HepG2 (cell line): ENCODE data around the gene AP2S1. TPM values are rescaled to one million over a fixed set of nuclear protein-coding genes. Genes with fewer than 3 reads are reported as not detected.

Experiments
- ATF1 ChIP-seq: IDR thresholded peaks from 2 replicates; pipeline ENCODE4 v1.6.1; 2016; ENCODE audit warnings: mild to moderate bottlenecking, control low read depth
- HDAC1 ChIP-seq: sonication (generic); formaldehyde crosslinking; IDR thresholded peaks from 2 replicates; pipeline ENCODE4 v1.5.1; 2020; ENCODE audit warnings: mild to moderate bottlenecking, missing genetic modification reagents
- HNF4A ChIP-seq: sonication (generic); formaldehyde crosslinking; IDR thresholded peaks from 2 replicates; pipeline ENCODE4 v1.4.0; 2020; ENCODE audit warnings: missing genetic modification reagents
- NCOA1 ChIP-seq: sonication (generic); formaldehyde crosslinking; IDR thresholded peaks from 2 replicates; pipeline ENCODE4 v1.9.0; 2021; ENCODE audit warnings: missing genetic modification reagents
- REPIN1 ChIP-seq: sonication (generic); formaldehyde crosslinking; IDR thresholded peaks from 2 replicates; pipeline ENCODE4 v1.8.0; 2022; ENCODE audit warnings: missing genetic modification reagents, low read depth, mild to moderate bottlenecking, borderline replicate concordance
- SP5 ChIP-seq: IDR thresholded peaks from 2 replicates; pipeline ENCODE4 v1.6.1; 2016; ENCODE audit warnings: low read depth, borderline replicate concordance
- STAT6 ChIP-seq: sonication (generic); formaldehyde crosslinking; IDR thresholded peaks from 2 replicates; pipeline ENCODE4 v1.4.0; 2020; ENCODE audit warnings: missing genetic modification reagents, mild to moderate bottlenecking, borderline replicate concordance
- TCF12 ChIP-seq, 2 experiments: fragments of 450-650 bp in 1 of 2; sonication (generic) in 1 of 2; formaldehyde crosslinking in 1 of 2; IDR thresholded peaks; 2 replicates each; pipeline versions ENCODE4 v1.6.1 to v1.8.0; 2017 to 2022; ENCODE audit warnings: antibody characterized with exemption in 1 of 2, mild to moderate bottlenecking in 1 of 2, missing genetic modification reagents in 1 of 2, moderate library complexity in 1 of 2
- YEATS4 ChIP-seq: sonication (generic); formaldehyde crosslinking; IDR thresholded peaks from 2 replicates; pipeline ENCODE4 v1.4.0; 2020; ENCODE audit warnings: missing genetic modification reagents, borderline replicate concordance
- ZBTB20 ChIP-seq: sonication (generic); formaldehyde crosslinking; IDR thresholded peaks from 2 replicates; pipeline ENCODE4 v1.8.1; 2023; ENCODE audit warnings: missing genetic modification reagents, low read depth, mild to moderate bottlenecking, borderline replicate concordance
- ZFP62 ChIP-seq: sonication (generic); formaldehyde crosslinking; IDR thresholded peaks from 2 replicates; pipeline ENCODE4 v1.4.0; 2020; ENCODE audit warnings: missing genetic modification reagents
- ZNF17 ChIP-seq: sonication (generic); formaldehyde crosslinking; IDR thresholded peaks from 2 replicates; pipeline ENCODE4 v1.5.0; 2020; ENCODE audit warnings: mild to moderate bottlenecking, missing genetic modification reagents
- ZNF260 ChIP-seq: sonication (generic); formaldehyde crosslinking; IDR thresholded peaks from 2 replicates; pipeline ENCODE4 v1.4.0; 2020; ENCODE audit warnings: missing genetic modification reagents, low read depth, mild to moderate bottlenecking, borderline replicate concordance
- ZNF296 ChIP-seq: sonication (generic); formaldehyde crosslinking; conservative IDR thresholded peaks from 2 replicates; pipeline ENCODE4 v1.5.0; 2020; ENCODE audit warnings: mild to moderate bottlenecking, missing genetic modification reagents
- ZNF557 ChIP-seq: sonication (generic); formaldehyde crosslinking; IDR thresholded peaks from 2 replicates; pipeline ENCODE4 v1.4.0; 2020; ENCODE audit warnings: missing genetic modification reagents
- ZNF75D ChIP-seq: sonication (generic); formaldehyde crosslinking; IDR thresholded peaks from 2 replicates; pipeline ENCODE4 v1.8.1; 2023; ENCODE audit warnings: missing genetic modification reagents, mild to moderate bottlenecking, borderline replicate concordance
- ZNF780A ChIP-seq: sonication (generic); formaldehyde crosslinking; IDR thresholded peaks from 2 replicates; pipeline ENCODE4 v1.8.0; 2022; ENCODE audit warnings: mild to moderate bottlenecking, missing genetic modification reagents, moderate library complexity
- ZNF792 ChIP-seq: IDR thresholded peaks from 2 replicates; pipeline ENCODE4 v1.6.1; 2016
- polyA plus RNA-seq, 8 experiments: library from polyadenylated mRNA; depleted of rRNA in 3 of 8; stranded (reverse) in 7 of 8; unstranded in 1 of 8; fragments of >200 nt; fragmentation: Illumina TruSeq in 4 of 8; extraction: Trizol in 4 of 8; gene quantifications; 2 replicates each; pipeline versions ENCODE4 v1.2.1 to v1.2.3, GENCODE V29; 2011 to 2016; ENCODE audit warnings: low read depth in 4 of 8, missing spikeins in 1 of 8, mixed read lengths in 1 of 8; ENCODE audit not compliant: insufficient read depth in 1 of 8
- total RNA-seq, 5 experiments: library from RNA; depleted of rRNA; stranded (reverse); fragments of >200 nt; fragmentation: Illumina TruSeq; extraction: Trizol; gene quantifications; 2 replicates each; pipeline ENCODE4 v1.2.3, GENCODE V29; 2016; ENCODE audit warnings: low read depth in 1 of 5
- TF ChIP-seq, protein P1 (sequence below): sonication (generic); formaldehyde crosslinking; IDR thresholded peaks from 2 replicates; pipeline ENCODE4 v1.4.0; 2020; ENCODE audit warnings: missing genetic modification reagents, borderline replicate concordance
- TF ChIP-seq, protein P2 (sequence below): sonication (generic); formaldehyde crosslinking; IDR thresholded peaks from 2 replicates; pipeline ENCODE4 v1.8.0; 2022; ENCODE audit warnings: missing genetic modification reagents, mild to moderate bottlenecking, moderate library complexity, borderline replicate concordance
- TF ChIP-seq, protein P3 (sequence below): sonication (generic); formaldehyde crosslinking; IDR thresholded peaks from 2 replicates; pipeline ENCODE4 v1.5.1; 2020; ENCODE audit warnings: missing genetic modification reagents, mild to moderate bottlenecking, borderline replicate concordance

AP2S1 gene
- total and polyA plus RNA-seq, 2 of the 13 experiments (the other 11 are each of a cell fraction or from before 2014, with no cell fraction given), result 45.2 to 86.1 TPM

- TF ChIP-seq ZNF780A (CRISPR knock-in tag) (no peak), REPIN1 (CRISPR knock-in tag) (no peak), ZBTB20 (no peak), ZFP62 (CRISPR knock-in tag) (no peak), ZNF260 (CRISPR knock-in tag) (no peak), ZNF17 (CRISPR knock-in tag) (no peak), TCF12 (IDR thresholded peaks at IDR 0.05) (no peak), TCF12 (CRISPR knock-in tag; IDR thresholded peaks at IDR 0.05) (no peak), NCOA1 (CRISPR knock-in tag) (no peak), YEATS4 (no peak), SP5 (CRISPR knock-in tag) (no peak), HDAC1 (CRISPR knock-in tag) (peak; percentile 40; the same call in 1 of the 2 replicates), HNF4A (CRISPR knock-in tag) (peak; percentile 65), STAT6 (CRISPR knock-in tag) (no peak), ZNF75D (CRISPR knock-in tag) (no peak), ZNF792 (CRISPR knock-in tag) (no peak), ZNF557 (CRISPR knock-in tag) (no peak), ZNF296 (CRISPR knock-in tag) (no peak), ATF1 (CRISPR knock-in tag) (no peak)
- TF ChIP-seq, protein P1, sequence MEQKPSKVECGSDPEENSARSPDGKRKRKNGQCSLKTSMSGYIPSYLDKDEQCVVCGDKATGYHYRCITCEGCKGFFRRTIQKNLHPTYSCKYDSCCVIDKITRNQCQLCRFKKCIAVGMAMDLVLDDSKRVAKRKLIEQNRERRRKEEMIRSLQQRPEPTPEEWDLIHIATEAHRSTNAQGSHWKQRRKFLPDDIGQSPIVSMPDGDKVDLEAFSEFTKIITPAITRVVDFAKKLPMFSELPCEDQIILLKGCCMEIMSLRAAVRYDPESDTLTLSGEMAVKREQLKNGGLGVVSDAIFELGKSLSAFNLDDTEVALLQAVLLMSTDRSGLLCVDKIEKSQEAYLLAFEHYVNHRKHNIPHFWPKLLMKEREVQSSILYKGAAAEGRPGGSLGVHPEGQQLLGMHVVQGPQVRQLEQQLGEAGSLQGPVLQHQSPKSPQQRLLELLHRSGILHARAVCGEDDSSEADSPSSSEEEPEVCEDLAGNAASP (CRISPR knock-in tag), result peak; percentile 54; the same call in 1 of the 2 replicates
- TF ChIP-seq, protein P2, sequence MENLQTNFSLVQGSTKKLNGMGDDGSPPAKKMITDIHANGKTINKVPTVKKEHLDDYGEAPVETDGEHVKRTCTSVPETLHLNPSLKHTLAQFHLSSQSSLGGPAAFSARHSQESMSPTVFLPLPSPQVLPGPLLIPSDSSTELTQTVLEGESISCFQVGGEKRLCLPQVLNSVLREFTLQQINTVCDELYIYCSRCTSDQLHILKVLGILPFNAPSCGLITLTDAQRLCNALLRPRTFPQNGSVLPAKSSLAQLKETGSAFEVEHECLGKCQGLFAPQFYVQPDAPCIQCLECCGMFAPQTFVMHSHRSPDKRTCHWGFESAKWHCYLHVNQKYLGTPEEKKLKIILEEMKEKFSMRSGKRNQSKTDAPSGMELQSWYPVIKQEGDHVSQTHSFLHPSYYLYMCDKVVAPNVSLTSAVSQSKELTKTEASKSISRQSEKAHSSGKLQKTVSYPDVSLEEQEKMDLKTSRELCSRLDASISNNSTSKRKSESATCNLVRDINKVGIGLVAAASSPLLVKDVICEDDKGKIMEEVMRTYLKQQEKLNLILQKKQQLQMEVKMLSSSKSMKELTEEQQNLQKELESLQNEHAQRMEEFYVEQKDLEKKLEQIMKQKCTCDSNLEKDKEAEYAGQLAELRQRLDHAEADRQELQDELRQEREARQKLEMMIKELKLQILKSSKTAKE (CRISPR knock-in tag), result no peak
- TF ChIP-seq, protein P3, sequence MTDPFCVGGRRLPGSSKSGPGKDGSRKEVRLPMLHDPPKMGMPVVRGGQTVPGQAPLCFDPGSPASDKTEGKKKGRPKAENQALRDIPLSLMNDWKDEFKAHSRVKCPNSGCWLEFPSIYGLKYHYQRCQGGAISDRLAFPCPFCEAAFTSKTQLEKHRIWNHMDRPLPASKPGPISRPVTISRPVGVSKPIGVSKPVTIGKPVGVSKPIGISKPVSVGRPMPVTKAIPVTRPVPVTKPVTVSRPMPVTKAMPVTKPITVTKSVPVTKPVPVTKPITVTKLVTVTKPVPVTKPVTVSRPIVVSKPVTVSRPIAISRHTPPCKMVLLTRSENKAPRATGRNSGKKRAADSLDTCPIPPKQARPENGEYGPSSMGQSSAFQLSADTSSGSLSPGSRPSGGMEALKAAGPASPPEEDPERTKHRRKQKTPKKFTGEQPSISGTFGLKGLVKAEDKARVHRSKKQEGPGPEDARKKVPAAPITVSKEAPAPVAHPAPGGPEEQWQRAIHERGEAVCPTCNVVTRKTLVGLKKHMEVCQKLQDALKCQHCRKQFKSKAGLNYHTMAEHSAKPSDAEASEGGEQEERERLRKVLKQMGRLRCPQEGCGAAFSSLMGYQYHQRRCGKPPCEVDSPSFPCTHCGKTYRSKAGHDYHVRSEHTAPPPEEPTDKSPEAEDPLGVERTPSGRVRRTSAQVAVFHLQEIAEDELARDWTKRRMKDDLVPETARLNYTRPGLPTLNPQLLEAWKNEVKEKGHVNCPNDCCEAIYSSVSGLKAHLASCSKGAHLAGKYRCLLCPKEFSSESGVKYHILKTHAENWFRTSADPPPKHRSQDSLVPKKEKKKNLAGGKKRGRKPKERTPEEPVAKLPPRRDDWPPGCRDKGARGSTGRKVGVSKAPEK (CRISPR knock-in tag), result no peak
These were observed 45.6 kb upstream of the AP2S1 start (continued) for GRCh38 chr19:46896076-46896794.
